SK-N-SH (cell line): ENCODE data around the gene RNF169. TPM values are rescaled to one million over a fixed set of nuclear protein-coding genes. Genes with fewer than 3 reads are reported as not detected.

Experiments used
- CTCF ChIA-PET: fragments of 300-600, 350-600 bp; formaldehyde crosslinking; extraction: SDS; loops from one replicate; lab custom pipeline; 2021; lab: Yijun Ruan, JAX
- POLR2A ChIA-PET: fragments of 350-600 bp; sonication (Branson Sonifier 250); formaldehyde crosslinking; extraction: SDS; loops from one replicate; lab custom pipeline; 2020; ENCODE audit warnings: antibody characterized with exemption, inconsistent platforms; lab: Yijun Ruan, JAX
- DNase-seq: peaks from one replicate; pipeline ENCODE4 v3.0.0; 2012
- H2AFZ ChIP-seq: fragments of 200-600 bp; sonication (generic); 2 replicates; pipeline ENCODE4 v1.8.1; 2016; ENCODE audit warnings: antibody characterized with exemption, mild to moderate bottlenecking, low read depth
- H3F3A ChIP-seq: fragments of 200-600 bp; sonication (generic); replicated peaks from 2 replicates; pipeline ENCODE3; 2016; ENCODE audit warnings: antibody characterized with exemption, mild to moderate bottlenecking; ENCODE audit not compliant: insufficient read depth
- H3K27ac ChIP-seq, 2 experiments: fragments of 200-500 bp in 1 of 2; fragments of 200-600 bp in 1 of 2; sonication (Bioruptor generic) in 1 of 2; sonication (generic), shearing (Covaris generic) in 1 of 2; 2 replicates each; pipeline versions ENCODE4 v1.5.1 to v1.6.1; 2014 to 2016; ENCODE audit warnings: low read depth in 2 of 2, inconsistent platforms in 1 of 2, low read length in 1 of 2, mild to moderate bottlenecking in 1 of 2, mixed read lengths in 1 of 2
- H3K27me3 ChIP-seq: fragments of 200-600 bp; sonication (generic), shearing (Covaris generic); 2 replicates; pipeline ENCODE4 v1.6.1; 2016; ENCODE audit warnings: mixed run types; ENCODE audit not compliant: insufficient read depth
- H3K36me3 ChIP-seq, 2 experiments: fragments of 200-500 bp in 1 of 2; fragments of 200-600 bp in 1 of 2; sonication (Bioruptor generic) in 1 of 2; sonication (generic) in 1 of 2; replicated peaks in 1 of 2; 2 replicates each; pipeline versions ENCODE3 to v1.5.1; 2014 to 2016; ENCODE audit warnings: low read length in 1 of 2, mild to moderate bottlenecking in 1 of 2; ENCODE audit not compliant: insufficient read depth in 2 of 2, control insufficient read depth in 1 of 2
- H3K4me1 ChIP-seq, 2 experiments: fragments of 200-500 bp in 1 of 2; fragments of 200-600 bp in 1 of 2; sonication (Bioruptor generic) in 1 of 2; sonication (generic), shearing (Covaris generic) in 1 of 2; 2 replicates each; pipeline versions ENCODE4 v1.5.1 to v1.6.1; 2014 to 2016; ENCODE audit warnings: low read depth in 1 of 2, low read length in 1 of 2, mixed run types in 1 of 2; ENCODE audit not compliant: insufficient read depth in 2 of 2, control insufficient read depth in 1 of 2
- H3K4me2 ChIP-seq: fragments of 200-600 bp; sonication (generic), shearing (Covaris generic); 2 replicates; pipeline ENCODE4 v1.6.1; 2017; ENCODE audit warnings: mixed run types
- H3K4me3 ChIP-seq, 2 experiments: fragments of 200-500 bp in 1 of 2; fragments of 200-600 bp in 1 of 2; sonication (Bioruptor generic) in 1 of 2; sonication (generic), shearing (Covaris generic) in 1 of 2; 2 replicates each; pipeline versions ENCODE4 v1.5.1 to v1.8.1; 2014 to 2016; ENCODE audit warnings: low read depth in 2 of 2, inconsistent platforms in 1 of 2, low read length in 1 of 2, mild to moderate bottlenecking in 1 of 2, mixed read lengths in 1 of 2, moderate library complexity in 1 of 2
- H3K79me2 ChIP-seq: fragments of 200-600 bp; sonication (generic); 2 replicates; pipeline ENCODE4 v1.8.1; 2017; ENCODE audit warnings: mild to moderate bottlenecking; ENCODE audit not compliant: insufficient read depth
- H3K9ac ChIP-seq: fragments of 200-600 bp; sonication (generic); 2 replicates; pipeline ENCODE4 v1.6.1; 2017; ENCODE audit warnings: mixed run types
- H3K9me2 ChIP-seq: fragments of 200-600 bp; sonication (generic); 2 replicates; pipeline ENCODE4 v1.6.1; 2017; ENCODE audit warnings: mixed run types
- H3K9me3 ChIP-seq: fragments of 200-600 bp; sonication (generic); 2 replicates; pipeline ENCODE4 v1.6.1; 2017; ENCODE audit warnings: mixed run types, mild to moderate bottlenecking, moderate library complexity
- H4K20me1 ChIP-seq: fragments of 200-600 bp; sonication (generic); 2 replicates; pipeline ENCODE4 v1.6.1; 2017; ENCODE audit warnings: mild to moderate bottlenecking, mixed run types; ENCODE audit not compliant: insufficient read depth
- CHD2 ChIP-seq: fragments of 150-350 bp; IDR thresholded peaks from 2 replicates; pipeline ENCODE4 v1.6.1; 2018; ENCODE audit warnings: low read length; ENCODE audit not compliant: partially characterized antibody
- ELF1 ChIP-seq: IDR thresholded peaks from 2 replicates; pipeline ENCODE4 v1.4.0; 2012
- EZH2phosphoT487 ChIP-seq: fragments of 200-600 bp; sonication (generic); IDR thresholded peaks from 2 replicates; pipeline ENCODE4 v1.6.1; 2017; ENCODE audit warnings: low read depth, mixed run types, mild to moderate bottlenecking, antibody characterized with exemption, moderate library complexity, borderline replicate concordance
- FOXM1 ChIP-seq: IDR thresholded peaks from 2 replicates; pipeline ENCODE4 v1.4.0; 2012; ENCODE audit warnings: low read depth, mild to moderate bottlenecking
- GABPA ChIP-seq: IDR thresholded peaks from 2 replicates; pipeline ENCODE4 v1.4.0; 2012; ENCODE audit warnings: low read depth, mild to moderate bottlenecking
- MAX ChIP-seq: IDR thresholded peaks from 2 replicates; pipeline ENCODE4 v1.4.0; 2012; ENCODE audit warnings: low read depth
- MEF2A ChIP-seq: IDR thresholded peaks from 2 replicates; pipeline ENCODE4 v1.4.0; 2012; ENCODE audit warnings: low read depth, borderline replicate concordance
- MXI1 ChIP-seq: IDR thresholded peaks from 2 replicates; pipeline ENCODE4 v1.6.1; 2012; ENCODE audit warnings: mild to moderate bottlenecking, low read depth, low read length, improper control_type of control experiment
- NFIC ChIP-seq: IDR thresholded peaks from 2 replicates; pipeline ENCODE4 v1.4.0; 2012; ENCODE audit warnings: borderline replicate concordance
- PBX3 ChIP-seq: IDR thresholded peaks from 2 replicates; pipeline ENCODE4; 2012
- RXRA ChIP-seq: IDR thresholded peaks from 2 replicates; pipeline ENCODE4 v1.4.0; 2012; ENCODE audit warnings: low read depth, mild to moderate bottlenecking, borderline replicate concordance
- SIN3A ChIP-seq: IDR thresholded peaks from 2 replicates; pipeline ENCODE4 v1.6.1; 2012; ENCODE audit warnings: low read depth, mild to moderate bottlenecking, low read length, moderate library complexity, borderline replicate concordance
- TAF1 ChIP-seq: IDR thresholded peaks from 2 replicates; pipeline ENCODE4 v1.6.1; 2012; ENCODE audit warnings: low read depth, mild to moderate bottlenecking, low read length, moderate library complexity, borderline replicate concordance
- WGBS: methylation state at CpG from one replicate; pipeline ENCODE4 v1.1.6; 2017; ENCODE audit warnings: low lambda C conversion rate; 5-methylcytosine and 5-hydroxymethylcytosine counted together
- polyA plus RNA-seq, 3 experiments: library from polyadenylated mRNA; depleted of rRNA; stranded (reverse); fragments of >200 nt; gene quantifications; 2 replicates each; pipeline ENCODE4 v1.2.3, GENCODE V29; 2012

The RNF169 gene
- polyA plus RNA-seq, 1 of the 3 experiments (the other 2 are of a cell fraction), result 2.2 TPM

DNA sequence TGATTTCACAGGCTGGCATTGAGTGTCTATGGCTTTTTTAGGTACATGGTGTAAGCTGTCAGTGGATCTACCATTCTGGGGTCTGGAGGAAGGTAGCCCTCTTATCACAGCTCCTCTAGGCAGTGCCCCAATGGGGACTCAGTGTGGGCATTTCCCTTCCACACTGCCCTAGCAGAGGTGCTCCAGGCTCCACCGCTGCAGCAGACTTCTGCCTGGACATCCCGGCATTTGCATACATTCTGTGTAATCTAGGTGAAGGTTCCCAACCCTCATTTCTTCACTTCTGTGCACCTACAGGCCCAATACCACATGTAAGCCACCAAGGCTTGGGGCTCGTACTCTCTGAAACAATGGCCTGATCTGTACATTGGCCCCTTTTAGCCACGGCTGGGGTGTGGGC lies 78.3 kb downstream of the RNF169 start:
- no peak overlapping the region for H3K9ac ChIP-seq
- no peaks in the 10 kb centered on the region for H4K20me1 ChIP-seq
- no peak for TF ChIP-seq SIN3A
- no peak for TF ChIP-seq NFIC
- no peak for TF ChIP-seq TAF1
- TF ChIP-seq RXRA, result no peak
- H3K4me2 ChIP-seq, result no peak overlapping the region
- 100% methylated on average over 3 of the region's 4 CpGs for WGBS
- ChIA-PET CTCF (no interaction called here), POLR2A (no interaction called here)
- peaks cover 10% of the 10 kb centered on the region for H3F3A ChIP-seq
- H3K79me2 ChIP-seq, result peaks cover 28% of the 10 kb centered on the region; the same call in 1 of the 2 replicates
- no peak overlapping the region for H3K27ac ChIP-seq
- peaks cover 12% of the 10 kb centered on the region; the same call in 1 of the 2 replicates for H3K9me3 ChIP-seq
- no peaks in the 10 kb centered on the region for H3K27me3 ChIP-seq
- no peak overlapping the region for H2AFZ ChIP-seq
- peaks cover 9 to 80% of the 10 kb centered on the region in 2 experiments for H3K36me3 ChIP-seq
- H3K4me1 ChIP-seq, result no peaks in the 10 kb centered on the region
- H3K9me2 ChIP-seq, result no peaks in the 10 kb centered on the region
- DNase-seq, result no peak
- no peak overlapping the region; a peak in 1 of 4 replicates for H3K4me3 ChIP-seq

- TF ChIP-seq MEF2A, result no peak
- no peak for TF ChIP-seq CHD2
- no peak for TF ChIP-seq NFIC
- no peak for TF ChIP-seq ELF1
- TF ChIP-seq EZH2phosphoT487, result no peak
- no peak for TF ChIP-seq MAX
- no peak for TF ChIP-seq GABPA
- TF ChIP-seq MXI1, result no peak
- TF ChIP-seq PBX3, result no peak
- no peak for TF ChIP-seq FOXM1
These were observed 88.5 kb downstream of the RNF169 start for GRCh38 chr11:74837191-74837590.

More at GRCh38 chr11:74837191-74837590, 88.5 kb downstream of the RNF169 start:
- Histone ChIP-seq H3K9me3 (no peaks in the 10 kb centered on the region), H3K9ac (no peak overlapping the region), H3K9me2 (no peaks in the 10 kb centered on the region), H3K79me2 (no peaks in the 10 kb centered on the region), H3K27me3 (no peaks in the 10 kb centered on the region), H3F3A (peaks cover 9% of the 10 kb centered on the region), H3K4me2 (no peak overlapping the region), H2AFZ (no peak overlapping the region), H3K4me3 (no peak overlapping the region), H3K27ac (no peak overlapping the region; a peak in 1 of 4 replicates), H3K36me3 (peaks cover 58 to 77% of the 10 kb centered on the region in 2 experiments), H3K4me1 (no peaks in the 10 kb centered on the region; a peak in 1 of 4 replicates), H4K20me1 (no peaks in the 10 kb centered on the region)
- DNase-seq, result no peak
- ChIA-PET POLR2A (no interaction called here), CTCF (no interaction called here)
- WGBS, result 93% methylated on average over 1 of the region's 1 CpG
